Right atrium auricular region (tissue), 2 donors: Measurements from ENCODE around the gene APP. TPM values are rescaled to one million over a fixed set of nuclear protein-coding genes. Genes with fewer than 3 reads are reported as not detected.
A peak's percentile ranks its signal among the peaks of the same experiment; 100 is the strongest.
"Not testable (repeated sequence)": the region's sequence is repeated elsewhere in the genome, so short reads cannot be mapped to it uniquely, and the experiment has no call there.

Source experiments
- DNase-seq: peaks from one replicate; pipeline ENCODE4 v3.0.0-alpha.2; 2019; ENCODE audit warnings: low spot score
- H3K27ac ChIP-seq, 2 donors: fragments of 200-600 bp; sonication (generic); 1 replicate in 1 of 2; 2 replicates in 1 of 2; pipeline ENCODE4 v1.5.1; 2016 to 2019
- H3K27me3 ChIP-seq, 2 donors: fragments of 200-600 bp; sonication (generic); one replicate each; pipeline versions ENCODE4 v1.5.1 to v1.6.0; 2017 to 2019
- H3K36me3 ChIP-seq: fragments of 200-600 bp; sonication (generic); one replicate; pipeline ENCODE4 v1.5.1; 2016
- H3K4me1 ChIP-seq, 2 donors: fragments of 200-600 bp; sonication (generic); one replicate each; pipeline versions ENCODE4 v1.5.1 to v1.6.0; 2017 to 2019
- H3K4me3 ChIP-seq, 2 donors: fragments of 200-600 bp; sonication (generic); 1 replicate in 1 of 2; 2 replicates in 1 of 2; pipeline ENCODE4 v1.5.1; 2017 to 2019; ENCODE audit warnings: mild to moderate bottlenecking in 1 of 2, moderate library complexity in 1 of 2
- H3K9me3 ChIP-seq, 2 donors: fragments of 200-600 bp; sonication (generic); one replicate each; pipeline ENCODE4 v1.5.1; 2019
- CTCF ChIP-seq, 2 donors: fragments of 200-600 bp; sonication (generic); IDR thresholded peaks; one replicate each; pipeline ENCODE4 v1.5.1; 2019; ENCODE audit warnings: antibody characterized with exemption in 2 of 2
- total RNA-seq, 2 donors: library from RNA; depleted of rRNA; stranded (reverse); fragments of >200 nt; gene quantifications; one replicate each; pipeline ENCODE4 v1.1.0, GENCODE V29; 2016

APP gene
- total RNA-seq, 2 donors from 2014 or later: 326 to 389 TPM

GRCh38 chr21:26135520-26135919 is 35.0 kb downstream of the APP start:
- Histone ChIP-seq H3K4me1 (peaks cover 0 to 44% of the 10 kb centered on the region in 2 donors), H3K36me3 (no peaks in the 10 kb centered on the region), H3K27me3 (no peaks in the 10 kb centered on the region), H3K4me3 (no peak overlapping the region), H3K9me3 (no peaks in the 10 kb centered on the region), H3K27ac (no peak overlapping the region)
- TF ChIP-seq CTCF (IDR thresholded peaks at IDR 0.05): no peak
- no peak for DNase-seq

- Histone ChIP-seq H3K36me3 (no peaks in the 10 kb centered on the region), H3K27me3 (no peaks in the 10 kb centered on the region), H3K27ac (no peak overlapping the region), H3K9me3 (no peaks in the 10 kb centered on the region), H3K4me3 (no peak overlapping the region), H3K4me1 (peaks cover 0 to 43% of the 10 kb centered on the region in 2 donors)
- DNase-seq: no peak
- no peak for TF ChIP-seq CTCF (IDR thresholded peaks at IDR 0.05)
Observed at GRCh38 chr21:26131554-26131953, 39.0 kb downstream of the APP start.

GRCh38 chr21:26131053-26131452 is 39.5 kb downstream of the APP start:
- H3K36me3 ChIP-seq, DNase-seq, H3K27me3 ChIP-seq, H3K9me3 ChIP-seq, H3K4me3 ChIP-seq: not testable (repeated sequence)
- Histone ChIP-seq H3K27ac (peak overlapping the region in 1 of 2 donors; percentile 54), H3K4me1 (peaks cover 0 to 44% of the 10 kb centered on the region in 2 donors)

GRCh38 chr21:26130249-26130881 is 40.2 kb downstream of the APP start:
- Histone ChIP-seq H3K36me3 (no peaks in the 10 kb centered on the region), H3K27ac (peak overlapping the region; percentile 35 to 54), H3K4me1 (peaks cover 0 to 51% of the 10 kb centered on the region in 2 donors), H3K27me3 (no peaks in the 10 kb centered on the region), H3K9me3 (no peaks in the 10 kb centered on the region), H3K4me3 (no peak overlapping the region)
- DNase-seq: no peak
- TF ChIP-seq CTCF (IDR thresholded peaks at IDR 0.05): no peak

GRCh38 chr21:26127918-26128317 is 42.7 kb downstream of the APP start:
- peaks cover 0 to 69% of the 10 kb centered on the region in 2 donors for H3K4me1 ChIP-seq
- H3K36me3 ChIP-seq: no peaks in the 10 kb centered on the region
- H3K4me3 ChIP-seq: peak overlapping the region in 1 of 2 donors; percentile 6
- no peak for TF ChIP-seq CTCF (IDR thresholded peaks at IDR 0.05)
- no peaks in the 10 kb centered on the region for H3K27me3 ChIP-seq
- no peak for DNase-seq
- no peaks in the 10 kb centered on the region for H3K9me3 ChIP-seq
- peak overlapping the region; percentile 64 to 66 for H3K27ac ChIP-seq

GRCh38 chr21:26127073-26127814 is 43.3 kb downstream of the APP start:
- Histone ChIP-seq H3K4me1 (peaks cover 0 to 71% of the 10 kb centered on the region in 2 donors), H3K36me3 (no peaks in the 10 kb centered on the region), H3K9me3 (no peaks in the 10 kb centered on the region), H3K4me3 (peak overlapping the region in 1 of 2 donors; percentile 6), H3K27ac (peak overlapping the region; percentile 64 to 66), H3K27me3 (no peaks in the 10 kb centered on the region)
- DNase-seq: no peak
- TF ChIP-seq CTCF (IDR thresholded peaks at IDR 0.05): no peak
